ENCODE results near the gene UBR1.
"Not testable (repeated sequence)": the region's sequence is repeated elsewhere in the genome, so short reads cannot be mapped to it uniquely, and the experiment has no call there.

UBR1 gene

DNA sequence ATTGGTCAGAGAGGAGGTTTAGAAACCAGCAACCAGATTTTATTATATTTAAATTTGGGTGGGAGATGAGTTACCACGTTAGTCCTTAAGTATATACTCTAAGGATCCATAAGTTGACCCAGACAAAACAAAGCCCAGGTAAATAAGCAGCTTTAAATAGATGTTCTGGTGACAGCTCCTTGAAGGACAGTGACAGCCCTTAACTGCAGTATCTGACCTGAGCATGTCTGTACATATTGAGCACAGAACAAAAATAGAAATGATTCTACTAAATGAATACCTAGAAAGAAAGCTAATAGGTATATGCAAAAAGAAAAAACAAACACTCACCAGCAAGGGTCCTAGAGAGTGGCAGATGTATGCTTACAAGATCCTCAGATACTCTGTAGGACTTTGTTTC is 63.0 kb downstream of the UBR1 start:
- Histone ChIP-seq H4K20me1 (ENCODE audit: low read depth, low read length) (no peaks in the 10 kb centered on the region), H3F3A (ENCODE audit: insufficient read depth) (no peaks in the 10 kb centered on the region), H3K4me2 (ENCODE audit: low read depth, low read length, poor library complexity, severe bottlenecking) (no peak overlapping the region), H2AFZ (ENCODE audit: low read depth, low read length, severe bottlenecking) (no peak overlapping the region), H3K9ac (ENCODE audit: low read length) (no peak overlapping the region), H3K36me3 (ENCODE audit: low read length) (peaks cover 40% of the 10 kb centered on the region), H3K9me2 (replicated peaks; ENCODE audit: insufficient read depth, low read length) (no peaks in the 10 kb centered on the region), H3K79me2 (ENCODE audit: insufficient read depth, low read length) (no peaks in the 10 kb centered on the region), H3K27ac (ENCODE audit: low read depth, low read length) (no peak overlapping the region), H3K27me3 (ENCODE audit: low read length) (no peaks in the 10 kb centered on the region), H3K4me3 (ENCODE audit: insufficient read depth, low read length, poor library complexity, severe bottlenecking) (no peak overlapping the region), H3K9me3 (ENCODE audit: insufficient read depth, low read length) (no peaks in the 10 kb centered on the region)
- TF ChIP-seq, protein P1, sequence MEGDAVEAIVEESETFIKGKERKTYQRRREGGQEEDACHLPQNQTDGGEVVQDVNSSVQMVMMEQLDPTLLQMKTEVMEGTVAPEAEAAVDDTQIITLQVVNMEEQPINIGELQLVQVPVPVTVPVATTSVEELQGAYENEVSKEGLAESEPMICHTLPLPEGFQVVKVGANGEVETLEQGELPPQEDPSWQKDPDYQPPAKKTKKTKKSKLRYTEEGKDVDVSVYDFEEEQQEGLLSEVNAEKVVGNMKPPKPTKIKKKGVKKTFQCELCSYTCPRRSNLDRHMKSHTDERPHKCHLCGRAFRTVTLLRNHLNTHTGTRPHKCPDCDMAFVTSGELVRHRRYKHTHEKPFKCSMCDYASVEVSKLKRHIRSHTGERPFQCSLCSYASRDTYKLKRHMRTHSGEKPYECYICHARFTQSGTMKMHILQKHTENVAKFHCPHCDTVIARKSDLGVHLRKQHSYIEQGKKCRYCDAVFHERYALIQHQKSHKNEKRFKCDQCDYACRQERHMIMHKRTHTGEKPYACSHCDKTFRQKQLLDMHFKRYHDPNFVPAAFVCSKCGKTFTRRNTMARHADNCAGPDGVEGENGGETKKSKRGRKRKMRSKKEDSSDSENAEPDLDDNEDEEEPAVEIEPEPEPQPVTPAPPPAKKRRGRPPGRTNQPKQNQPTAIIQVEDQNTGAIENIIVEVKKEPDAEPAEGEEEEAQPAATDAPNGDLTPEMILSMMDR (IDR thresholded peaks at IDR 0.05; ENCODE audit: insufficient read depth, low read length, poor library complexity, severe bottlenecking), result no peak
- TF ChIP-seq EZH2phosphoT487 (conservative IDR thresholded peaks at IDR 0.05; ENCODE audit: low read length), result no peak

GRCh38 chr15:43041085-43041484 is 64.8 kb downstream of the UBR1 start:
- H3K27me3 ChIP-seq (ENCODE audit: low read length); H3K9ac ChIP-seq (ENCODE audit: low read length); H3K4me3 ChIP-seq (ENCODE audit: insufficient read depth, low read length, poor library complexity, severe bottlenecking); H2AFZ ChIP-seq (ENCODE audit: low read depth, low read length, severe bottlenecking); H3K27ac ChIP-seq (ENCODE audit: low read depth, low read length); H3K4me2 ChIP-seq (ENCODE audit: low read depth, low read length, poor library complexity, severe bottlenecking); H3K79me2 ChIP-seq (ENCODE audit: insufficient read depth, low read length); H4K20me1 ChIP-seq (ENCODE audit: low read depth, low read length); H3F3A ChIP-seq (ENCODE audit: insufficient read depth); H3K9me2 ChIP-seq (replicated peaks; ENCODE audit: insufficient read depth, low read length); H3K9me3 ChIP-seq (ENCODE audit: insufficient read depth, low read length): not testable (repeated sequence)
- peaks cover 43% of the 10 kb centered on the region for H3K36me3 ChIP-seq (ENCODE audit: low read length)

GRCh38 chr15:43035240-43035639 is 70.6 kb downstream of the UBR1 start:
- not testable (repeated sequence) for H4K20me1 ChIP-seq (ENCODE audit: low read depth, low read length); H3K4me3 ChIP-seq (ENCODE audit: insufficient read depth, low read length, poor library complexity, severe bottlenecking); H3K9ac ChIP-seq (ENCODE audit: low read length); H3K79me2 ChIP-seq (ENCODE audit: insufficient read depth, low read length); H2AFZ ChIP-seq (ENCODE audit: low read depth, low read length, severe bottlenecking); H3K9me2 ChIP-seq (replicated peaks; ENCODE audit: insufficient read depth, low read length); H3K27me3 ChIP-seq (ENCODE audit: low read length); H3F3A ChIP-seq (ENCODE audit: insufficient read depth); H3K27ac ChIP-seq (ENCODE audit: low read depth, low read length); H3K9me3 ChIP-seq (ENCODE audit: insufficient read depth, low read length); H3K4me2 ChIP-seq (ENCODE audit: low read depth, low read length, poor library complexity, severe bottlenecking)
- H3K36me3 ChIP-seq (ENCODE audit: low read length), result peaks cover 32% of the 10 kb centered on the region

DNA sequence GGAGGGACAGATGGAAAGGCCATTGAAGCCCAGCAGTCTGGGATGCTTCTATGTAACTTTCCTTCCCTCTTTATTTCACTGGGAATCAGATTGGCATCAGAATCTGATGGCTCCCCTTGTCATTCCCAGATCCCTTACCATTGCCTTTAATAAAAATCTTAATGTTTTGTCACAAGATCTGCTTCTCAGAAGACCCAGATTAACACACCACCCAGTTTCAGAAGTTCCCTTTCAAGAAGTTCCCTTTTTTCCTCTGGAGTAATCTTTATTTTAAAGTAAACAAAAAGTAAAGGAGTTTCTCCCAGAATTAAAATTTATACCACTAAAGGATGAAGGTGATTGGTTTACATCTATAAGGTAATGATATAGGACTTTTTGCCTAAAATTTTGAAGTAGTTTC is 76.4 kb downstream of the UBR1 start:
- H3K4me2 ChIP-seq (ENCODE audit: low read depth, low read length, poor library complexity, severe bottlenecking), result no peak overlapping the region
- H3F3A ChIP-seq (ENCODE audit: insufficient read depth), result 0 out of 2 replicates have a peak, but pooled peaks cover 7% of the 10 kb centered on the region
- no peak overlapping the region for H3K4me3 ChIP-seq (ENCODE audit: insufficient read depth, low read length, poor library complexity, severe bottlenecking)
- H2AFZ ChIP-seq (ENCODE audit: low read depth, low read length, severe bottlenecking), result no peak overlapping the region
- no peaks in the 10 kb centered on the region for H3K9me2 ChIP-seq (replicated peaks; ENCODE audit: insufficient read depth, low read length)
- H4K20me1 ChIP-seq (ENCODE audit: low read depth, low read length), result no peaks in the 10 kb centered on the region
- H3K27ac ChIP-seq (ENCODE audit: low read depth, low read length), result no peak overlapping the region
- no peaks in the 10 kb centered on the region for H3K27me3 ChIP-seq (ENCODE audit: low read length)
- no peak overlapping the region for H3K9ac ChIP-seq (ENCODE audit: low read length)
- H3K36me3 ChIP-seq (ENCODE audit: low read length), result peaks cover 45% of the 10 kb centered on the region
- no peaks in the 10 kb centered on the region for H3K79me2 ChIP-seq (ENCODE audit: insufficient read depth, low read length)
- TF ChIP-seq EZH2phosphoT487 (conservative IDR thresholded peaks at IDR 0.05; ENCODE audit: low read length), result no peak
- TF ChIP-seq, protein P1 (IDR thresholded peaks at IDR 0.05; ENCODE audit: insufficient read depth, low read length, poor library complexity, severe bottlenecking), result no peak
- H3K9me3 ChIP-seq (ENCODE audit: insufficient read depth, low read length), result no peaks in the 10 kb centered on the region

Measured in SU-DHL-6 (cell line).